CD14-positive monocyte (primary cell): ENCODE data around the gene MYO3B. TPM values are rescaled to one million over a fixed set of nuclear protein-coding genes. Genes with fewer than 3 reads are reported as not detected.

Experiments
- DNase-seq, 3 donors: peaks; one replicate each; pipeline ENCODE4 v3.0.0-alpha.2; 2011 to 2022
- H2AFZ ChIP-seq: 2 replicates; pipeline ENCODE4 v1.6.0; 2012; ENCODE audit warnings: mild to moderate bottlenecking, low read depth, low read length, inconsistent platforms; ENCODE audit not compliant: insufficient read depth, poor library complexity, severe bottlenecking
- H3K27ac ChIP-seq, 2 donors: 1 replicate in 1 of 2; 2 replicates in 1 of 2; pipeline ENCODE4 v1.5.1; 2012 to 2013; ENCODE audit warnings: low read length in 2 of 2, control low read depth in 1 of 2, inconsistent platforms in 1 of 2, low read depth in 1 of 2, mild to moderate bottlenecking in 1 of 2
- H3K27me3 ChIP-seq, 2 donors: one replicate each; pipeline versions ENCODE4 v1.6.0 to v1.6.1; 2011 to 2013; ENCODE audit warnings: low read length in 2 of 2; ENCODE audit not compliant: control insufficient read depth in 2 of 2, insufficient read depth in 2 of 2
- H3K36me3 ChIP-seq, 2 donors: replicated peaks in 1 of 2; 1 replicate in 1 of 2; 2 replicates in 1 of 2; pipeline versions ENCODE4 v1.5.1 to v1.6.1; 2012 to 2013; ENCODE audit warnings: low read length in 2 of 2, control low read depth in 1 of 2, inconsistent platforms in 1 of 2, mild to moderate bottlenecking in 1 of 2; ENCODE audit not compliant: insufficient read depth in 2 of 2, control insufficient read depth in 1 of 2
- H3K4me1 ChIP-seq, 2 donors: 1 replicate in 1 of 2; 2 replicates in 1 of 2; pipeline versions ENCODE4 v1.5.1 to v1.6.1; 2012 to 2013; ENCODE audit warnings: low read length in 2 of 2, control low read depth in 1 of 2, inconsistent platforms in 1 of 2, mild to moderate bottlenecking in 1 of 2, moderate library complexity in 1 of 2; ENCODE audit not compliant: insufficient read depth in 2 of 2, control insufficient read depth in 1 of 2
- H3K4me2 ChIP-seq: replicated peaks from 2 replicates; pipeline ENCODE3; 2012; ENCODE audit warnings: low read length, moderate library complexity, mild to moderate bottlenecking; ENCODE audit not compliant: poor library complexity, severe bottlenecking; ENCODE audit errors: extremely low read depth
- H3K4me3 ChIP-seq, 3 experiments: fragments of 200-600 bp in 1 of 3; sonication (generic) in 1 of 3; replicated peaks in 1 of 3; 1 replicate in 2 of 3; 2 replicates in 1 of 3; pipeline ENCODE4 v1.5.1; 2011 to 2013; ENCODE audit warnings: low read length in 3 of 3, mild to moderate bottlenecking in 3 of 3, control low read depth in 2 of 3, low read depth in 2 of 3, inconsistent platforms in 1 of 3, moderate library complexity in 1 of 3
- H3K79me2 ChIP-seq: 2 replicates; pipeline ENCODE4 v1.6.0; 2012; ENCODE audit warnings: mild to moderate bottlenecking, control low read depth, inconsistent platforms, low read length, moderate library complexity; ENCODE audit not compliant: insufficient read depth
- H3K9ac ChIP-seq: 2 replicates; pipeline ENCODE4 v1.6.0; 2017; ENCODE audit warnings: low read length, mild to moderate bottlenecking; ENCODE audit not compliant: insufficient read depth, poor library complexity, severe bottlenecking
- H3K9me3 ChIP-seq, 2 donors: replicated peaks in 1 of 2; 1 replicate in 1 of 2; 2 replicates in 1 of 2; pipeline versions ENCODE4 v1.5.1 to v1.6.1; 2012 to 2013; ENCODE audit warnings: low read length in 2 of 2, control low read depth in 1 of 2; ENCODE audit not compliant: control insufficient read depth in 1 of 2, insufficient read depth in 1 of 2
- H4K20me1 ChIP-seq: 2 replicates; pipeline ENCODE4 v1.6.0; 2012; ENCODE audit warnings: mild to moderate bottlenecking, low read length, control low read depth, moderate library complexity; ENCODE audit not compliant: insufficient read depth
- H3K27ac Mint-ChIP-seq, 7 donors: one replicate each; pipeline ENCODE4 v1.8.0; 2020; ENCODE audit warnings: mild to moderate bottlenecking in 7 of 7, mixed read lengths in 7 of 7, moderate library complexity in 6 of 7, inconsistent platforms in 2 of 7
- H3K27me3 Mint-ChIP-seq, 3 donors: one replicate each; pipeline ENCODE4 v1.8.0; 2021 to 2022; ENCODE audit warnings: low read depth in 3 of 3, mild to moderate bottlenecking in 3 of 3, mixed read lengths in 3 of 3, moderate library complexity in 3 of 3, inconsistent platforms in 1 of 3
- H3K36me3 Mint-ChIP-seq, 2 donors: one replicate each; pipeline ENCODE4 v1.8.0; 2020; ENCODE audit warnings: mixed read lengths in 2 of 2, inconsistent platforms in 1 of 2, mild to moderate bottlenecking in 1 of 2
- H3K4me1 Mint-ChIP-seq: one replicate; pipeline ENCODE4 v1.8.0; 2020; ENCODE audit warnings: mild to moderate bottlenecking, mixed read lengths
- H3K4me3 Mint-ChIP-seq, 2 donors: one replicate each; pipeline ENCODE4 v1.8.0; 2020; ENCODE audit warnings: mild to moderate bottlenecking in 2 of 2, mixed read lengths in 2 of 2, moderate library complexity in 1 of 2
- H3K9me3 Mint-ChIP-seq, 7 donors: one replicate each; pipeline ENCODE4 v1.8.0; 2020 to 2022; ENCODE audit warnings: mixed read lengths in 7 of 7, mild to moderate bottlenecking in 6 of 7, moderate library complexity in 6 of 7, inconsistent platforms in 2 of 7
- CTCF ChIP-seq: fragments of 200-600 bp; IDR thresholded peaks from one replicate; pipeline ENCODE4 v1.8.0; 2022; ENCODE audit warnings: antibody characterized with exemption, mild to moderate bottlenecking
- WGBS: methylation state at CpG from one replicate; pipeline ENCODE4 v1.1.5; 2013; ENCODE audit warnings: missing lambda C conversion rate; ENCODE audit not compliant: insufficient coverage; 5-methylcytosine and 5-hydroxymethylcytosine counted together
- intact Hi-C, 2 donors: fragments of 100-400 bp; cut with micrococcal nuclease; formaldehyde crosslinking; loops; one replicate each; pipeline versions ENCODE4 v1.15.0 to v1.15.1; 2023
- polyA plus RNA-seq, 3 donors: library from polyadenylated mRNA; depleted of rRNA in 1 of 3; unstranded in 2 of 3; stranded (reverse) in 1 of 3; fragments of 300-500 nt in 2 of 3; fragments of >200 nt in 1 of 3; fragmentation: Illumina TruSeq in 2 of 3; gene quantifications; 1 replicate in 2 of 3; 2 replicates in 1 of 3; pipeline ENCODE4 v1.2.3, GENCODE V29; 2012 to 2021

Gene MYO3B
- polyA plus RNA-seq, 3 donors = not detected

DNA sequence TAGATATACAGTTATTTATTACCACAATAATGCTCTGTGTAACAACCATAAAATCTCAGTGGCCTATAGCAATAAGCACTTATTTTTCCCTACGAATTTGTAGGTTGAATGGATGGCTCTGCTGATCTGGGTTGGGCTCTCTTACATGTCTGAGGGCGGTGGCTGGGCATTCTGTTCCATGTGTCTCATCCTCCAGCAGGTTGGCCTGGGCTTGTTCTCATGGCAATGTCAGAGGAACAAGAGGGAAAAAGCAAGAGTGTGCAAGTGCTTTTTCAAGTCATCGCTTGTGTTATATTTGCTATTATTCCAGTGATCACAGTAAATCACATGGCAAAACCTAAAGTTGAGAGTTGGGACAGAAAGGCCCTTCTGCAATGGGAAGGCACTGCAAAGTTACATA lies 30.4 kb upstream of the MYO3B start:
- intact Hi-C loops = no loop called here
- DNase-seq = no peak

GRCh38 chr2:170148161-170148560 lies 29.8 kb upstream of the MYO3B start:
- no peak overlapping the region for H2AFZ ChIP-seq
- H3K4me2 ChIP-seq = no peak overlapping the region

More for the DNA sequence above, 30.4 kb upstream of the MYO3B start:
- Mint-ChIP-seq H3K4me3 (no peak overlapping the region), H3K36me3 (no peaks in the 10 kb centered on the region), H3K27ac (no peak overlapping the region), H3K4me1 (peaks cover 5% of the 10 kb centered on the region), H3K27me3 (peaks cover 0 to 2% (median 1%) of the 10 kb centered on the region in 3 donors), H3K9me3 (peaks cover 0 to 16% (median 7%) of the 10 kb centered on the region in 7 donors)
- Histone ChIP-seq H4K20me1 (no peaks in the 10 kb centered on the region), H3K36me3 (no peaks in the 10 kb centered on the region), H3K4me1 (no peaks in the 10 kb centered on the region), H3K9ac (no peak overlapping the region), H3K27me3 (no peaks in the 10 kb centered on the region), H2AFZ (no peak overlapping the region), H3K79me2 (no peaks in the 10 kb centered on the region), H3K27ac (no peak overlapping the region), H3K9me3 (peaks cover 0 to 4% of the 10 kb centered on the region in 2 donors), H3K4me2 (no peak overlapping the region), H3K4me3 (no peak overlapping the region)
- no CpG with 5 or more reads among the region's 3 CpGs for WGBS
- no peak for TF ChIP-seq CTCF

More at GRCh38 chr2:170148161-170148560, 29.8 kb upstream of the MYO3B start:
- Histone ChIP-seq H3K9me3 (peaks cover 0 to 4% of the 10 kb centered on the region in 2 donors), H3K9ac (no peak overlapping the region), H3K4me1 (no peaks in the 10 kb centered on the region), H3K27ac (no peak overlapping the region), H3K79me2 (no peaks in the 10 kb centered on the region), H3K27me3 (no peaks in the 10 kb centered on the region), H4K20me1 (no peaks in the 10 kb centered on the region), H3K36me3 (no peaks in the 10 kb centered on the region), H3K4me3 (no peak overlapping the region)
- intact Hi-C loops = no loop called here
- H3K36me3 Mint-ChIP-seq = no peaks in the 10 kb centered on the region
- DNase-seq = no peak
- H3K27me3 Mint-ChIP-seq = peaks cover 0 to 2% (median 1%) of the 10 kb centered on the region in 3 donors
- no peak overlapping the region for H3K27ac Mint-ChIP-seq
- no peak for TF ChIP-seq CTCF
- peaks cover 5% of the 10 kb centered on the region for H3K4me1 Mint-ChIP-seq
- H3K9me3 Mint-ChIP-seq = peaks cover 0 to 16% (median 7%) of the 10 kb centered on the region in 7 donors
- no peak overlapping the region for H3K4me3 Mint-ChIP-seq
